Daoy (cell line): ENCODE data around the gene MAGEA2B. TPM values are rescaled to one million over a fixed set of nuclear protein-coding genes. Genes with fewer than 3 reads are reported as not detected.
"Not testable (repeated sequence)": the region's sequence is repeated elsewhere in the genome, so short reads cannot be mapped to it uniquely, and the experiment has no call there.

Experiments used
- DNase-seq: peaks from one replicate; pipeline ENCODE4 v3.0.0-alpha.2; 2015; ENCODE audit warnings: low read depth
- total RNA-seq: library from RNA; depleted of rRNA; stranded (reverse); fragments of >200 nt; shearing (Covaris generic); gene quantifications from 2 replicates; pipeline ENCODE4 v1.2.3, GENCODE V29; 2014; rRNA removed

Gene MAGEA2B
- 45.1 and 48.6 TPM in 2 replicates for total RNA-seq

GRCh38 chrX:152713815-152714787, at the start of gene MAGEA2B:
TSS of gene MAGEA2B (plus strand) at chrX:152714628. CDS start at chrX:152717107, 2,479 bp downstream.
- not testable (repeated sequence) for DNase-seq

GRCh38 chrX:152674135-152674534, 40.3 kb upstream of the MAGEA2B start:
- no peak for DNase-seq

GRCh38 chrX:152674652-152675051, 39.8 kb upstream of the MAGEA2B start:
- DNase-seq: not testable (repeated sequence)

GRCh38 chrX:152681012-152681411, 33.4 kb upstream of the MAGEA2B start:
- DNase-seq: not testable (repeated sequence)

GRCh38 chrX:152697952-152698931, 16.2 kb upstream of the MAGEA2B start, which contains the start of gene MAGEA3:
TSS of gene MAGEA3 (plus strand) at chrX:152698794. CDS start at chrX:152700833, 2,039 bp downstream.
- not testable (repeated sequence) for DNase-seq

- not testable (repeated sequence) for DNase-seq
Measured at GRCh38 chrX:152700390-152700789, 14.0 kb upstream of the MAGEA2B start.

- DNase-seq: not testable (repeated sequence)
Measured at GRCh38 chrX:152706500-152706899, 7.9 kb upstream of the MAGEA2B start.

- DNase-seq: not testable (repeated sequence)
Measured at GRCh38 chrX:152709173-152709572, 5.3 kb upstream of the MAGEA2B start, which contains the start of gene CSAG2. TSS of gene CSAG2 (minus strand) at chrX:152709273. CDS start at chrX:152709112, 161 bp downstream.

GRCh38 chrX:152713195-152713594, 1.2 kb upstream of the MAGEA2B start:
- not testable (repeated sequence) for DNase-seq

GRCh38 chrX:152725409-152725808, 11.0 kb downstream of the MAGEA2B start:
- DNase-seq: no peak

GRCh38 chrX:152733261-152733975, 19.0 kb downstream of the MAGEA2B start, which contains the start of the genes CSAG1 and MAGEA12:
TSS of gene CSAG1 (minus strand) at chrX:152733721. CDS start at chrX:152732460, 1,261 bp downstream.
TSS of gene MAGEA12 (plus strand) at chrX:152733757. CDS start at chrX:152736162, 2,405 bp downstream.
- peak; percentile 74 for DNase-seq

- not testable (repeated sequence) for DNase-seq
Measured at GRCh38 chrX:152734143-152734858, 19.9 kb downstream of the MAGEA2B start.

- DNase-seq: no peak
Measured at GRCh38 chrX:152735101-152735500, 20.7 kb downstream of the MAGEA2B start.

- DNase-seq: no peak
Measured at GRCh38 chrX:152735860-152736511, 21.6 kb downstream of the MAGEA2B start.

GRCh38 chrX:152736528-152736927, 22.1 kb downstream of the MAGEA2B start:
- DNase-seq: not testable (repeated sequence)

GRCh38 chrX:152738560-152738959, 24.1 kb downstream of the MAGEA2B start:
- DNase-seq: no peak

- not testable (repeated sequence) for DNase-seq
Measured at GRCh38 chrX:152753686-152754650, 39.5 kb downstream of the MAGEA2B start, which contains the start of gene MAGEA2. TSS of gene MAGEA2 (minus strand) at chrX:152753842. CDS start at chrX:152751363, 2,479 bp downstream.

GRCh38 chrX:152754871-152755270, 40.4 kb downstream of the MAGEA2B start:
- not testable (repeated sequence) for DNase-seq
